IPS-11a (cell line): Measurements from ENCODE around the gene VBP1.
"Not testable (repeated sequence)": the region's sequence is repeated elsewhere in the genome, so short reads cannot be mapped to it uniquely, and the experiment has no call there.

ENCODE experiments used
- H3K4me3 ChIP-seq: one replicate; pipeline ENCODE4 v1.5.1; 2013; ENCODE audit warnings: low read depth, low read length, control low read depth

Gene VBP1

DNA sequence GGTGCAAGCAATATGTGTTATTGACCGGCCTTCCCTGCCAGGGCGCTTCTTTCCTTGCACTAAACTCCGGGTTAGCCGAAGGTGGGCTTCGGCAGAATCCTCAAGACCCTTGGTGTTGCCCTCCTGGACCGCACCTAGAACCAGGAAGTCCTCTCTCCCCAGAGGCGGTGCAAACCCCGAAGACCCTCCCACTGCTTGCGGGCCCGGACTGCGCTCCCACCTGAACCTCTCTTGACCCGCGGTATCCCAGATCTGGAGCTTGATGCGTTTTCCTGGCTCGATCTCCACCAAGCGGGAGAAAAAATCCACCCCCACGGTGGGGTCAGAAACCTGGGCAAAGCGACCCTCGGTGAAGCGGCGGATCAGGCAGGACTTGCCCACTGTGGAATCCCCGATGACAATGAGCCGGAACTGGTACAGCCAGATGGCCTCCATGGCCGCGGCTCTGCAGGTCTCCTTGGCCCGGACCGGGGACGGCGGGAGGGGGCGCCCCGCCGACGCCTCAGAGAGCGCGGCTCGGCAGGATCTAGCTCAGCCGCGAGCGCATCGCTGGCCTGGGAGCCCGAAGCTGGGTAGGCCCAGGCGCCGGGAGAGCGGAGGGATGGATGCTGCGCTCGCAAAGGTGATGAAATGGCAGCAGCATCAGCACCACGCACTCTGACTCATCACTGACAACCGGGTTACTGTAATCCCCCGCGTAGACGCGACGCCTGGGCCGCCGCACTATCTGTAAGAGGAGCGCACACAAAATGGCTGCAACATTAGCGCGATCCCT, 47.8 kb downstream of the VBP1 start, which contains the start of gene RAB39B:
Gene RAB39B, minus strand, starts transcription at position 638 of the 775 bp plus-strand sequence. Its CDS starts 203 bp downstream, at position 435.
- H3K4me3 ChIP-seq = peak within 1 kb of the TSS; percentile 74

GRCh38 chrX:155266439-155266838, 50.2 kb downstream of the VBP1 start:
- no peak overlapping the region for H3K4me3 ChIP-seq

GRCh38 chrX:155267995-155268394, 51.7 kb downstream of the VBP1 start:
- H3K4me3 ChIP-seq = not testable (repeated sequence)

DNA sequence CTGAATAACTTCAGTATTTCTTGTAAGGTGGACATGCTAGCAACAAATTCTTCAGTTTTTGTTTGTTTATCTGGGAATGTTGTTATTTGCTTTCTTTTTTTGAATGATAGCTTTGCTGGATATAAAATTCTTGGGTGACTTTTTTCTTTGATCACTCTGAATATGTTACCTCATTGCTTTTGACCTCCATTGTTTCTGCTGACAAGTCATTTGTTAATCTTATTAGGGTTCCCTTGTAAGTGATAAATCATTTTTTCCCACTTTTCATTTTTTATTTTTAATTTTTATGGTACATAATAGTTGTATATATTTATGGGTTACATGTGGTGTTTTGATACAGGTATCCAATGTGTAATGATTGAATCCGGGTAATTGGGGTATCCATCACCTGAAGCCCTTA, 54.7 kb downstream of the VBP1 start:
- H3K4me3 ChIP-seq = no peak overlapping the region

GRCh38 chrX:155279873-155280272, 63.6 kb downstream of the VBP1 start:
- no peak overlapping the region for H3K4me3 ChIP-seq
